ENCODE measurements around the gene FOXP1. TPM values are rescaled to one million over a fixed set of nuclear protein-coding genes. Genes with fewer than 3 reads are reported as not detected.

Gene FOXP1
- total RNA-seq, 2 donors from 2014 or later: 41.7 to 94.3 TPM

DNA sequence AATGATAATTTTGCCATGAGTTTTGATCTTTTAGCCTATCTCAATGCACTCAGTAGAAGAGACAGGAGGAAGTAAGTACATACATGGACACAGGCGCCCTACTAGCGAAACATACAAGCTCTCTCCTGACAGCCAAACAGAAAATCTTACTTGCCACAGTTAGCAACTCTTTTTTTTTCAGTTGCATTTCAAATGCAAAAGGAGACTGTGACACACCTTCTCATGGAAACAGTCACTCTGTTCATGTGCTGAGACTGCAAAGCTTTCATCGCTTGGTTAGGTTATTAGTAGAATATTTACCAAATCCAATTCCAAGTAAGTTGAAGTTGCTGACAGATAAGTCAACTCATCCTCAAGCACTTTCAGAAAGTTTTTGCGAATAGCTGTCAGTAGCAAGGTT, 223.3 kb downstream of the FOXP1 start:
- 94 to 97% methylated on average over 3 to 4 of the region's 4 CpGs for WGBS, 2 experiments (ENCODE audit: insufficient coverage in 1 of 2, insufficient read length in 1 of 2)
- H3K36me3 ChIP-seq (ENCODE audit: control insufficient read depth, insufficient read depth, low read length): no peaks in the 10 kb centered on the region
- no peaks in the 10 kb centered on the region for H3K27me3 ChIP-seq (ENCODE audit: control insufficient read depth, insufficient read depth, low read length, poor library complexity, severe bottlenecking)
- no peaks in the 10 kb centered on the region for H3K9me3 ChIP-seq (ENCODE audit: control insufficient read depth, low read length)
- DNase-seq: no peak
- Mint-ChIP-seq H3K4me1 (peaks cover 10% of the 10 kb centered on the region), H3K4me3 (no peak overlapping the region), H3K9me3 (no peaks in the 10 kb centered on the region), H3K27ac (no peak overlapping the region), H3K27me3 (ENCODE audit: insufficient read depth) (no peaks in the 10 kb centered on the region), H3K36me3 (ENCODE audit: low read depth) (peaks cover 4% of the 10 kb centered on the region)
- no peak overlapping the region for H3K4me3 ChIP-seq (ENCODE audit: low read length)
- TF ChIP-seq, protein P1, sequence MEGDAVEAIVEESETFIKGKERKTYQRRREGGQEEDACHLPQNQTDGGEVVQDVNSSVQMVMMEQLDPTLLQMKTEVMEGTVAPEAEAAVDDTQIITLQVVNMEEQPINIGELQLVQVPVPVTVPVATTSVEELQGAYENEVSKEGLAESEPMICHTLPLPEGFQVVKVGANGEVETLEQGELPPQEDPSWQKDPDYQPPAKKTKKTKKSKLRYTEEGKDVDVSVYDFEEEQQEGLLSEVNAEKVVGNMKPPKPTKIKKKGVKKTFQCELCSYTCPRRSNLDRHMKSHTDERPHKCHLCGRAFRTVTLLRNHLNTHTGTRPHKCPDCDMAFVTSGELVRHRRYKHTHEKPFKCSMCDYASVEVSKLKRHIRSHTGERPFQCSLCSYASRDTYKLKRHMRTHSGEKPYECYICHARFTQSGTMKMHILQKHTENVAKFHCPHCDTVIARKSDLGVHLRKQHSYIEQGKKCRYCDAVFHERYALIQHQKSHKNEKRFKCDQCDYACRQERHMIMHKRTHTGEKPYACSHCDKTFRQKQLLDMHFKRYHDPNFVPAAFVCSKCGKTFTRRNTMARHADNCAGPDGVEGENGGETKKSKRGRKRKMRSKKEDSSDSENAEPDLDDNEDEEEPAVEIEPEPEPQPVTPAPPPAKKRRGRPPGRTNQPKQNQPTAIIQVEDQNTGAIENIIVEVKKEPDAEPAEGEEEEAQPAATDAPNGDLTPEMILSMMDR (conservative IDR thresholded peaks at IDR 0.05): no peak
- H3K4me1 ChIP-seq (ENCODE audit: control insufficient read depth, insufficient read depth, low read length): no peaks in the 10 kb centered on the region
- no peak overlapping the region for H3K9ac ChIP-seq (ENCODE audit: extremely low read depth, low read length, poor library complexity, severe bottlenecking)
- H3K27ac ChIP-seq (ENCODE audit: low read depth, low read length): no peak overlapping the region

DNA sequence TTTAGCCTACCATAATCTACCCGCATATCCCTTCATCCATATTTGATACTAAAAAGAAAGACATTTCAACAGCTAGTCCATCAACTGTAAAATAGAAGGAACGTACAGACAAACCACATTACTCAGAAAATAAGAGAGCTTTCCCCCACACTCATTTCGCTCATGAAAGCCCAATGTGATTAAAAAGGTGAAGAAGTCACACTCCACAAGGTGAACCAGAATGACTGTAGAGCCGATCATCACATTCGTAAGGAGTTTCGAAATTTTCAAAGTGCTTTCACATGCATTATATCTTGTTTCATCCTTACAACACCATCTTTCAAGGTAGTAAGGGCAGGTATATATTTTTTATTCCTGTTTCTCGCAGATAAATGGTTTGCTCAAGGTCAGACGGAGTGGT, 225.3 kb downstream of the FOXP1 start:
- no peaks in the 10 kb centered on the region for H3K9me3 Mint-ChIP-seq
- H3K4me3 ChIP-seq (ENCODE audit: low read length): no peak overlapping the region
- no peaks in the 10 kb centered on the region for H3K27me3 Mint-ChIP-seq (ENCODE audit: insufficient read depth)
- peaks cover 10% of the 10 kb centered on the region for H3K4me1 Mint-ChIP-seq
- no peak overlapping the region for H3K27ac Mint-ChIP-seq
- H3K36me3 ChIP-seq (ENCODE audit: control insufficient read depth, insufficient read depth, low read length): no peaks in the 10 kb centered on the region
- WGBS, 2 experiments (ENCODE audit: insufficient coverage in 1 of 2, insufficient read length in 1 of 2): 91 to 92% methylated on average over 8 of the region's 8 CpGs
- H3K4me1 ChIP-seq (ENCODE audit: control insufficient read depth, insufficient read depth, low read length): no peaks in the 10 kb centered on the region
- no peaks in the 10 kb centered on the region for H3K9me3 ChIP-seq (ENCODE audit: control insufficient read depth, low read length)
- H3K27ac ChIP-seq (ENCODE audit: low read depth, low read length): no peak overlapping the region
- TF ChIP-seq, protein P1 (conservative IDR thresholded peaks at IDR 0.05): no peak
- H3K4me3 Mint-ChIP-seq: no peak overlapping the region
- DNase-seq: no peak
- peaks cover 4% of the 10 kb centered on the region for H3K36me3 Mint-ChIP-seq (ENCODE audit: low read depth)
- H3K27me3 ChIP-seq (ENCODE audit: control insufficient read depth, insufficient read depth, low read length, poor library complexity, severe bottlenecking): no peaks in the 10 kb centered on the region
- H3K9ac ChIP-seq (ENCODE audit: extremely low read depth, low read length, poor library complexity, severe bottlenecking): no peak overlapping the region

DNA sequence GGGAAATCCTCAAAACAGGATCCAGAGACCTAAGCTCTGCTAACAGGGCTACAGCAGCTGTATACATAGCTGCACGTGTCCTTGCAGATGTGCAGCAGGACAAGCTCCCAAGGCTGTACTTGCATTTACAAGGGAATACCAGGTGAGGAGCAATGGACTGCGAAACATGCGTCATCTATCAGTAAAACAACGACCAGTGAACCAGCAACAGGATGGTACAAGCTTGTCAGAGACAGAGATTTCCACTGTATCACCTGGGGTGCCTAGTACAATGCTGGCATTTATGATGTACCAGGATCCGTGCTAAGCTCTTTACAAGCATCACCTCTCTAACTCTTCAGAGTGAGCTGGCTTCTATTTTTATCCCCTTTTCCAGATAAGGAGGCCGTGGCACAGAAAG, 227.3 kb downstream of the FOXP1 start:
- Histone ChIP-seq H3K4me3 (ENCODE audit: low read length) (no peak overlapping the region), H3K9ac (ENCODE audit: extremely low read depth, low read length, poor library complexity, severe bottlenecking) (no peak overlapping the region), H3K36me3 (ENCODE audit: control insufficient read depth, insufficient read depth, low read length) (no peaks in the 10 kb centered on the region), H3K27me3 (ENCODE audit: control insufficient read depth, insufficient read depth, low read length, poor library complexity, severe bottlenecking) (no peaks in the 10 kb centered on the region), H3K4me1 (ENCODE audit: control insufficient read depth, insufficient read depth, low read length) (no peaks in the 10 kb centered on the region), H3K27ac (ENCODE audit: low read depth, low read length) (no peak overlapping the region), H3K9me3 (ENCODE audit: control insufficient read depth, low read length) (no peaks in the 10 kb centered on the region)
- WGBS, 2 experiments (ENCODE audit: insufficient coverage in 1 of 2, insufficient read length in 1 of 2): 94 to 95% methylated on average over 5 to 6 of the region's 6 CpGs
- peaks cover 4% of the 10 kb centered on the region for H3K4me1 Mint-ChIP-seq
- H3K27me3 Mint-ChIP-seq (ENCODE audit: insufficient read depth): no peaks in the 10 kb centered on the region
- DNase-seq: no peak
- no peak overlapping the region for H3K4me3 Mint-ChIP-seq
- H3K36me3 Mint-ChIP-seq (ENCODE audit: low read depth): peaks cover 4% of the 10 kb centered on the region
- TF ChIP-seq, protein P1 (conservative IDR thresholded peaks at IDR 0.05): no peak
- no peaks in the 10 kb centered on the region for H3K9me3 Mint-ChIP-seq
- H3K27ac Mint-ChIP-seq: no peak overlapping the region
